Measurements from ENCODE around the gene MTMR10. TPM values are rescaled to one million over a fixed set of nuclear protein-coding genes. Genes with fewer than 3 reads are reported as not detected.

The MTMR10 gene
- total and polyA plus RNA-seq, 2 donors (not counting 3 experiments of a cell fraction or from before 2014, with no cell fraction given) = 48.3 to 88.5 TPM

DNA sequence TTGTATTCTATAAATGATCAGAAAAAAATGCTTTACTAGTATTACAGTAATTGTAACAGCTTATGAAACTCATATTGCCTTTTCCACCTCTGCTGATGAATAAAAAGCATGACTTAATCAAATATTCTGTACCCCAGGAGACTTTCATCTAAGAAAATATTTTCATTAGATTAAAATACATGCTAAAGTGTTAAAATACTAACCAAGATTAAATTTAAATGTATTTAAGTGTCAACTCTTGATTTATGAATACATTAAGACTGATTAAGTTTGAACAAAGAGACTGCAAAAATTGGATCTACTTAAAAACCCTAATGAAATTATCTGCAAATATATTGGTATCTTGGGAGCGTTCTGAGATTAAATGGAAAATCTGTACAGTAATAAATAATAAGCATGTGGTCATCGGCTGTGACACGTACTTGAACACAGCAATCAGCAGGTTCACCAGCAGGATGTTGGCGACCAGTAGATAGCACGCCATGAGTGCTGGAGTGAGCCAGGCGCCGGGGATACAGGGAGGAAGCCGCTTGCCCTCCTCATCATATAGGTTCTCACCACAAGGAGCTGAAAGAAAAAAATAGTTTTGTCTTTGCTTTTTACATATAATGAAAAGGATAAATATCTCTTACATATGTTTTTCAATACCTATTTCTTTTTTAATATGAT, 36.6 kb upstream of the MTMR10 start:
- dilution Hi-C loops (cut with MboI; ENCODE audit: extremely low pct_ligation_motif_present, low sequenced_read_pairs) = no loop called here
- peaks cover 58% of the 10 kb centered on the region for H3K4me1 ChIP-seq (ENCODE audit: control insufficient read depth, extremely low read depth, insufficient read depth, low read length)
- BruUV-seq (replicated peaks) = no TSS peak
- no peak overlapping the region for H3K4me3 ChIP-seq (replicated peaks in 1 of 3; ENCODE audit: insufficient read depth in 1 of 3, low read depth in 1 of 3, low read length in 3 of 3)
- no peaks in the 10 kb centered on the region for H3K27me3 ChIP-seq (ENCODE audit: control insufficient read depth in 2 of 2, insufficient read depth in 2 of 2, low read length in 2 of 2)
- no peaks in the 10 kb centered on the region for H3K36me3 ChIP-seq (ENCODE audit: control insufficient read depth in 2 of 2, extremely low read depth in 1 of 2, insufficient read depth in 2 of 2, low read length in 2 of 2)
- intact Hi-C loops (cut with micrococcal nuclease) = loop anchor here (2.0 kb wide), 1 partner anchor 23 kb away; no protein-coding TSS in a partner anchor
- H3K9me1 ChIP-seq (replicated peaks; ENCODE audit: control insufficient read depth, extremely low read depth, insufficient read depth, low read length) = no peaks in the 10 kb centered on the region
- ChIA-PET CTCF (interaction anchor here (1.5 to 2.4 kb wide), 2 partner anchors 36 to 101 kb away, joined by 5 to 7 read pairs; partner anchors contain the start of gene MTMR10), POLR2A (interaction anchor here (0.9 to 3.7 kb wide), 3 partner anchors 36 to 43 kb away, joined by 3 to 9 read pairs (median 8); partner anchors contain the start of gene MTMR10)
- H2AFZ ChIP-seq (ENCODE audit: low read depth, low read length) = no peak overlapping the region
- no peaks in the 10 kb centered on the region for H3K79me2 ChIP-seq (ENCODE audit: control insufficient read depth, insufficient read depth, low read length)
- H3K9me3 ChIP-seq (replicated peaks; ENCODE audit: control insufficient read depth, insufficient read depth, low read length) = no peaks in the 10 kb centered on the region
- H4K20me1 ChIP-seq (replicated peaks; ENCODE audit: control insufficient read depth, extremely low read depth, insufficient read depth, low read length) = no peaks in the 10 kb centered on the region
- peak; percentile 85 for DNase-seq (ENCODE audit: low read depth, low spot score)
- H3K9ac ChIP-seq (replicated peaks; ENCODE audit: extremely low read depth, insufficient read depth, low read length) = no peak overlapping the region
- H3K27ac ChIP-seq (ENCODE audit: insufficient read depth, low read depth, low read length) = peak overlapping the region; percentile 40
- no peak for FAIRE-seq
- TF ChIP-seq JUN (IDR thresholded peaks at IDR 0.05; ENCODE audit: borderline replicate concordance, insufficient read depth, insufficient read length, low read depth) (peak; percentile 15), EZH2 (IDR thresholded peaks at IDR 0.05; ENCODE audit: borderline replicate concordance, low read depth, low read length, severe bottlenecking) (no peak), FOS (IDR thresholded peaks at IDR 0.05; ENCODE audit: borderline replicate concordance, insufficient read depth, low read length) (no peak), GATA2 (IDR thresholded peaks at IDR 0.05; ENCODE audit: insufficient read depth, insufficient read length, low read depth, low read length) (peak; percentile 41)
- no peak overlapping the region for H3K4me2 ChIP-seq (ENCODE audit: insufficient read depth, low read length)

DNA sequence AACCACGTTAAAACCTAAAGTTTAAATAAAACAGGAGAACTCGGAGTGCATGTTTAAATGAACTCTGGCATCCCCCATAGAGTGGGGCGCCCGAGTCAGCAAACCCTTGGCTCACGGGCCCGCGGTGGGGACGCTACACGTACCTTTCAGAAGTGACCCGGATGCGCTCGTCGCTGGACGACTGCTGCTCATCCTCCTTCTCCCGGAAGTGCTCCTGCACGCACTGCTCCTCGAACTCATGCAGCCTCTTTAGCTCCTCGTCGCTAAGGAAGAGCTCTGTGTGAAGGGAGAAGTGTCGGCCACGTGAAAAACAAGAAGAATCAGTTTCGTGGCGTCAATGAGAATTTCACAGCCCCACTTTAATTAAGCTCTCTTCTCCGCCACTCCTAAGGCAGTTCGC, 34.6 kb upstream of the MTMR10 start:
- peaks cover 44% of the 10 kb centered on the region for H3K4me1 ChIP-seq (ENCODE audit: control insufficient read depth, extremely low read depth, insufficient read depth, low read length)
- no peak overlapping the region for H2AFZ ChIP-seq (ENCODE audit: low read depth, low read length)
- BruUV-seq (replicated peaks) = no TSS peak
- H3K4me3 ChIP-seq (replicated peaks in 1 of 3; ENCODE audit: insufficient read depth in 1 of 3, low read depth in 1 of 3, low read length in 3 of 3) = no peak overlapping the region
- no peaks in the 10 kb centered on the region for H4K20me1 ChIP-seq (replicated peaks; ENCODE audit: control insufficient read depth, extremely low read depth, insufficient read depth, low read length)
- no peaks in the 10 kb centered on the region for H3K9me3 ChIP-seq (replicated peaks; ENCODE audit: control insufficient read depth, insufficient read depth, low read length)
- H3K9ac ChIP-seq (replicated peaks; ENCODE audit: extremely low read depth, insufficient read depth, low read length) = no peak overlapping the region
- no peaks in the 10 kb centered on the region for H3K79me2 ChIP-seq (ENCODE audit: control insufficient read depth, insufficient read depth, low read length)
- no peaks in the 10 kb centered on the region for H3K9me1 ChIP-seq (replicated peaks; ENCODE audit: control insufficient read depth, extremely low read depth, insufficient read depth, low read length)
- DNase-seq (ENCODE audit: low read depth, low spot score) (no peak), FAIRE-seq (no peak)
- peak overlapping the region; percentile 100 for H3K27ac ChIP-seq (ENCODE audit: insufficient read depth, low read depth, low read length)
- POLR2A ChIA-PET = interaction anchor here (3.7 kb wide), 1 partner anchor 34 kb away, joined by 9 read pairs; the partner anchor contains the start of gene MTMR10
- H3K36me3 ChIP-seq (ENCODE audit: control insufficient read depth in 2 of 2, extremely low read depth in 1 of 2, insufficient read depth in 2 of 2, low read length in 2 of 2) = no peaks in the 10 kb centered on the region
- H3K4me2 ChIP-seq (ENCODE audit: insufficient read depth, low read length) = no peak overlapping the region
- CTCF ChIA-PET = interaction anchor here (0.7 kb wide), 1 partner anchor 35 kb away, joined by 3 read pairs; no protein-coding TSS in a partner anchor
- no peak for TF ChIP-seq POLR2A (IDR thresholded peaks at IDR 0.05; ENCODE audit: low read depth, low read length)
- TF ChIP-seq, protein P1, sequence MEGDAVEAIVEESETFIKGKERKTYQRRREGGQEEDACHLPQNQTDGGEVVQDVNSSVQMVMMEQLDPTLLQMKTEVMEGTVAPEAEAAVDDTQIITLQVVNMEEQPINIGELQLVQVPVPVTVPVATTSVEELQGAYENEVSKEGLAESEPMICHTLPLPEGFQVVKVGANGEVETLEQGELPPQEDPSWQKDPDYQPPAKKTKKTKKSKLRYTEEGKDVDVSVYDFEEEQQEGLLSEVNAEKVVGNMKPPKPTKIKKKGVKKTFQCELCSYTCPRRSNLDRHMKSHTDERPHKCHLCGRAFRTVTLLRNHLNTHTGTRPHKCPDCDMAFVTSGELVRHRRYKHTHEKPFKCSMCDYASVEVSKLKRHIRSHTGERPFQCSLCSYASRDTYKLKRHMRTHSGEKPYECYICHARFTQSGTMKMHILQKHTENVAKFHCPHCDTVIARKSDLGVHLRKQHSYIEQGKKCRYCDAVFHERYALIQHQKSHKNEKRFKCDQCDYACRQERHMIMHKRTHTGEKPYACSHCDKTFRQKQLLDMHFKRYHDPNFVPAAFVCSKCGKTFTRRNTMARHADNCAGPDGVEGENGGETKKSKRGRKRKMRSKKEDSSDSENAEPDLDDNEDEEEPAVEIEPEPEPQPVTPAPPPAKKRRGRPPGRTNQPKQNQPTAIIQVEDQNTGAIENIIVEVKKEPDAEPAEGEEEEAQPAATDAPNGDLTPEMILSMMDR (IDR thresholded peaks at IDR 0.05; ENCODE audit: extremely low read depth in 1 of 2, insufficient read depth in 1 of 2, low read depth in 1 of 2, low read length in 2 of 2) = no peak
- no peak for TF ChIP-seq MYC (IDR thresholded peaks at IDR 0.05; ENCODE audit: low read depth, low read length)
- TF ChIP-seq, protein P2, sequence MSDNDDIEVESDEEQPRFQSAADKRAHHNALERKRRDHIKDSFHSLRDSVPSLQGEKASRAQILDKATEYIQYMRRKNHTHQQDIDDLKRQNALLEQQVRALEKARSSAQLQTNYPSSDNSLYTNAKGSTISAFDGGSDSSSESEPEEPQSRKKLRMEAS (IDR thresholded peaks at IDR 0.05; ENCODE audit: insufficient read depth, insufficient read length) = no peak
- no peak for TF ChIP-seq POLR2AphosphoS5 (IDR thresholded peaks at IDR 0.05; ENCODE audit: insufficient read depth, low read depth, low read length)
- no peak for TF ChIP-seq GATA2 (IDR thresholded peaks at IDR 0.05; ENCODE audit: insufficient read depth, insufficient read length, low read depth, low read length)
- TF ChIP-seq FOS (IDR thresholded peaks at IDR 0.05; ENCODE audit: borderline replicate concordance, insufficient read depth, low read length) = no peak
- TF ChIP-seq EZH2 (IDR thresholded peaks at IDR 0.05; ENCODE audit: borderline replicate concordance, low read depth, low read length, severe bottlenecking) = no peak
- no peak for TF ChIP-seq JUN (IDR thresholded peaks at IDR 0.05; ENCODE audit: borderline replicate concordance, insufficient read depth, insufficient read length, low read depth)
- intact Hi-C loops (cut with micrococcal nuclease) (no loop called here), dilution Hi-C loops (cut with MboI; ENCODE audit: extremely low pct_ligation_motif_present, low sequenced_read_pairs) (no loop called here)
- H3K27me3 ChIP-seq (ENCODE audit: control insufficient read depth in 2 of 2, insufficient read depth in 2 of 2, low read length in 2 of 2) = no peaks in the 10 kb centered on the region
